ENCODE results near the gene MAP3K7. TPM values are rescaled to one million over a fixed set of nuclear protein-coding genes. Genes with fewer than 3 reads are reported as not detected.

Gene MAP3K7
- total RNA-seq, 6 donors from 2014 or later, result 13.9 to 36.7 (median 19.1) TPM

GRCh38 chr6:90537723-90538258, 49.1 kb downstream of the MAP3K7 start:
- peak in 1 of 2 donors; percentile 85 for ATAC-seq (ENCODE audit: low FRiP score in 2 of 2)
- no peak overlapping the region for H3K4me3 ChIP-seq
- H3K36me3 ChIP-seq, result peaks cover 0 to 35% (median 7%) of the 10 kb centered on the region in 4 donors
- H3K4me1 ChIP-seq, result peaks cover 3 to 12% (median 9%) of the 10 kb centered on the region in 4 donors
- WGBS, 2 donors, result 56 to 64% methylated on average over 3 of the region's 3 CpGs
- H3K9me3 ChIP-seq, result no peaks in the 10 kb centered on the region
- no peak for DNase-seq
- no peaks in the 10 kb centered on the region for H3K27me3 ChIP-seq
- H3K27ac ChIP-seq, result no peak overlapping the region
- TF ChIP-seq CTCF (IDR thresholded peaks at IDR 0.05) (no peak), EP300 (IDR thresholded peaks at IDR 0.05) (peak in 1 of 4 donors; percentile 21)

GRCh38 chr6:90537027-90537426, 49.8 kb downstream of the MAP3K7 start:
- whole genome bisulfite sequencing, 2 donors, result 44 to 56% methylated on average over 4 of the region's 4 CpGs
- no peaks in the 10 kb centered on the region for H3K27me3 ChIP-seq
- H3K4me3 ChIP-seq, result no peak overlapping the region
- H3K9me3 ChIP-seq, result no peaks in the 10 kb centered on the region
- TF ChIP-seq POLR2A (IDR thresholded peaks at IDR 0.05), result no peak
- TF ChIP-seq CTCF (IDR thresholded peaks at IDR 0.05), result no peak
- no peak for TF ChIP-seq POLR2AphosphoS5 (IDR thresholded peaks at IDR 0.05)
- no peak for TF ChIP-seq EP300 (IDR thresholded peaks at IDR 0.05)
- peaks cover 0 to 32% (median 7%) of the 10 kb centered on the region in 4 donors for H3K36me3 ChIP-seq
- H3K27ac ChIP-seq, result no peak overlapping the region
- H3K4me1 ChIP-seq, result peaks cover 3 to 12% (median 9%) of the 10 kb centered on the region in 4 donors
- no peak for DNase-seq
- ATAC-seq (ENCODE audit: low FRiP score in 2 of 2), result peak in 1 of 2 donors; percentile 38

- TF ChIP-seq CTCF (IDR thresholded peaks at IDR 0.05), result no peak
- TF ChIP-seq EP300 (IDR thresholded peaks at IDR 0.05), result no peak
- TF ChIP-seq POLR2A (IDR thresholded peaks at IDR 0.05), result no peak
- no peak for TF ChIP-seq POLR2AphosphoS5 (IDR thresholded peaks at IDR 0.05)
- ATAC-seq (ENCODE audit: low FRiP score in 2 of 2) (no peak), DNase-seq (no peak)
- no peak overlapping the region for H3K4me3 ChIP-seq
- 88 to 95% methylated on average over 4 of the region's 4 CpGs for WGBS, 2 donors
- peaks cover 0 to 33% (median 7%) of the 10 kb centered on the region in 4 donors for H3K36me3 ChIP-seq
- no peaks in the 10 kb centered on the region for H3K9me3 ChIP-seq
- peaks cover 3 to 12% (median 9%) of the 10 kb centered on the region in 4 donors for H3K4me1 ChIP-seq
- no peak overlapping the region for H3K27ac ChIP-seq
- no peaks in the 10 kb centered on the region for H3K27me3 ChIP-seq
These were observed 50.4 kb downstream of the MAP3K7 start for GRCh38 chr6:90536520-90536919.

- no peak for ATAC-seq (ENCODE audit: low FRiP score in 2 of 2)
- no peak for DNase-seq
- no peak overlapping the region for H3K27ac ChIP-seq
- H3K9me3 ChIP-seq, result no peaks in the 10 kb centered on the region
- WGBS, 2 donors, result 92% methylated on average over 3 of the region's 3 CpGs
- H3K4me1 ChIP-seq, result peaks cover 3 to 12% (median 9%) of the 10 kb centered on the region in 4 donors
- TF ChIP-seq POLR2A (IDR thresholded peaks at IDR 0.05), result no peak
- TF ChIP-seq EP300 (IDR thresholded peaks at IDR 0.05), result no peak
- TF ChIP-seq CTCF (IDR thresholded peaks at IDR 0.05), result no peak
- TF ChIP-seq POLR2AphosphoS5 (IDR thresholded peaks at IDR 0.05), result no peak
- H3K4me3 ChIP-seq, result no peak overlapping the region
- H3K36me3 ChIP-seq, result peaks cover 0 to 27% (median 7%) of the 10 kb centered on the region in 4 donors
- H3K27me3 ChIP-seq, result no peaks in the 10 kb centered on the region
These were observed 52.4 kb downstream of the MAP3K7 start for GRCh38 chr6:90534337-90535025.

Data from upper lobe of left lung (tissue), 6 donors.